ENCODE data around the gene THAP3. TPM values are rescaled to one million over a fixed set of nuclear protein-coding genes. Genes with fewer than 3 reads are reported as not detected.

Gene THAP3
- total and polyA plus RNA-seq, 2 donors (not counting 1 experiment from before 2014, with no cell fraction given): 20.2 to 30.4 TPM

GRCh38 chr1:6596351-6596750, 28.3 kb upstream of the THAP3 start:
- H3K27me3 Mint-ChIP-seq: no peaks in the 10 kb centered on the region
- H3K27ac Mint-ChIP-seq: no peak overlapping the region
- H3K4me1 ChIP-seq (ENCODE audit: control insufficient read depth in 2 of 2, insufficient read depth in 2 of 2, low read length in 2 of 2): peaks cover 21 to 31% of the 10 kb centered on the region in 2 donors
- no peak overlapping the region for H3K4me3 Mint-ChIP-seq
- no peaks in the 10 kb centered on the region for H3K9me3 Mint-ChIP-seq (ENCODE audit: insufficient read depth)
- no peaks in the 10 kb centered on the region for H3K9me3 ChIP-seq (ENCODE audit: control extremely low read depth in 1 of 3, control insufficient read depth in 2 of 3, insufficient read depth in 1 of 3, low read length in 2 of 3)
- DNase-seq (no peak), ATAC-seq (ENCODE audit: low read depth) (no peak)
- H3K4me2 ChIP-seq (replicated peaks; ENCODE audit: low read depth, low read length, poor library complexity, severe bottlenecking): no peak overlapping the region
- no peaks in the 10 kb centered on the region for H3K27me3 ChIP-seq (replicated peaks in 1 of 4; ENCODE audit: control extremely low read depth in 1 of 4, control insufficient read depth in 3 of 4, insufficient read depth in 4 of 4, low read length in 3 of 4)
- ChIA-PET CTCF (no interaction called here), POLR2A (no interaction called here)
- no peak for TF ChIP-seq EZH2 (IDR thresholded peaks at IDR 0.05; ENCODE audit: borderline replicate concordance, insufficient read depth, low read depth, low read length, poor library complexity, severe bottlenecking)
- no peak for TF ChIP-seq CTCF (IDR thresholded peaks at IDR 0.05)
- H3K4me1 Mint-ChIP-seq: peaks cover 30% of the 10 kb centered on the region
- intact Hi-C loops (cut with micrococcal nuclease): no loop called here
- no peak overlapping the region for H3K27ac ChIP-seq (ENCODE audit: low read length in 2 of 2)
- no peak overlapping the region for H3K4me3 ChIP-seq (ENCODE audit: control extremely low read depth in 1 of 5, extremely low read depth in 1 of 5, insufficient read depth in 1 of 5, low read depth in 2 of 5, low read length in 4 of 5)
- no peak overlapping the region for H3K9ac ChIP-seq (ENCODE audit: low read length)
- WGBS (ENCODE audit: insufficient coverage): 89% methylated on average over 3 of the region's 7 CpGs
- H3K79me2 ChIP-seq (ENCODE audit: control insufficient read depth, insufficient read depth, low read length): peaks cover 51% of the 10 kb centered on the region
- peaks cover 61% of the 10 kb centered on the region for H4K20me1 ChIP-seq (ENCODE audit: control insufficient read depth, insufficient read depth, low read length, poor library complexity, severe bottlenecking)
- H3K36me3 ChIP-seq (replicated peaks in 1 of 2; ENCODE audit: control extremely low read depth in 1 of 2, control insufficient read depth in 1 of 2, extremely low read depth in 1 of 2, insufficient read depth in 2 of 2, low read length in 1 of 2): peaks cover 0 to 50% of the 10 kb centered on the region in 2 experiments
- H2AFZ ChIP-seq (ENCODE audit: insufficient read depth, low read depth, low read length, poor library complexity, severe bottlenecking): no peak overlapping the region

GRCh38 chr1:6596886-6597776, 27.5 kb upstream of the THAP3 start:
- TF ChIP-seq CTCF (IDR thresholded peaks at IDR 0.05) (no peak), EZH2 (IDR thresholded peaks at IDR 0.05; ENCODE audit: borderline replicate concordance, insufficient read depth, low read depth, low read length, poor library complexity, severe bottlenecking) (no peak)
- Mint-ChIP-seq H3K27ac (no peak overlapping the region), H3K27me3 (no peaks in the 10 kb centered on the region), H3K4me3 (no peak overlapping the region), H3K9me3 (ENCODE audit: insufficient read depth) (no peaks in the 10 kb centered on the region), H3K4me1 (peaks cover 30% of the 10 kb centered on the region)
- Histone ChIP-seq H3K27ac (ENCODE audit: low read length in 2 of 2) (no peak overlapping the region), H2AFZ (ENCODE audit: insufficient read depth, low read depth, low read length, poor library complexity, severe bottlenecking) (no peak overlapping the region), H3K9me3 (ENCODE audit: control extremely low read depth in 1 of 3, control insufficient read depth in 2 of 3, insufficient read depth in 1 of 3, low read length in 2 of 3) (no peaks in the 10 kb centered on the region), H3K79me2 (ENCODE audit: control insufficient read depth, insufficient read depth, low read length) (peaks cover 59% of the 10 kb centered on the region), H3K27me3 (replicated peaks in 1 of 4; ENCODE audit: control extremely low read depth in 1 of 4, control insufficient read depth in 3 of 4, insufficient read depth in 4 of 4, low read length in 3 of 4) (no peaks in the 10 kb centered on the region), H3K4me3 (ENCODE audit: control extremely low read depth in 1 of 5, extremely low read depth in 1 of 5, insufficient read depth in 1 of 5, low read depth in 2 of 5, low read length in 4 of 5) (no peak overlapping the region), H3K36me3 (replicated peaks in 1 of 2; ENCODE audit: control extremely low read depth in 1 of 2, control insufficient read depth in 1 of 2, extremely low read depth in 1 of 2, insufficient read depth in 2 of 2, low read length in 1 of 2) (peaks cover 0 to 50% of the 10 kb centered on the region in 2 experiments), H4K20me1 (ENCODE audit: control insufficient read depth, insufficient read depth, low read length, poor library complexity, severe bottlenecking) (peaks cover 62% of the 10 kb centered on the region), H3K4me2 (replicated peaks; ENCODE audit: low read depth, low read length, poor library complexity, severe bottlenecking) (no peak overlapping the region), H3K4me1 (ENCODE audit: control insufficient read depth in 2 of 2, insufficient read depth in 2 of 2, low read length in 2 of 2) (peaks cover 21 to 30% of the 10 kb centered on the region in 2 donors), H3K9ac (ENCODE audit: low read length) (no peak overlapping the region)
- ChIA-PET CTCF (no interaction called here), POLR2A (interaction anchor here (0.6 kb wide), 1 partner anchor 17 kb away, joined by 4 read pairs; the partner anchor contains the start of gene ZBTB48)
- 97% methylated on average over 13 of the region's 15 CpGs for WGBS (ENCODE audit: insufficient coverage)
- no peak for ATAC-seq (ENCODE audit: low read depth)
- no peak for DNase-seq
- intact Hi-C loops (cut with micrococcal nuclease): no loop called here
